CD4-positive, alpha-beta T cell treated with Interleukin-10 for 1 hour (primary cell): ENCODE data around the gene TP53INP2.

ENCODE experiments used
- DNase-seq: peaks from one replicate; pipeline ENCODE4 v3.0.0-alpha.2; 2020

The TP53INP2 gene

GRCh38 chr20:34732523-34732922 lies 28.4 kb downstream of the TP53INP2 start:
- no peak for DNase-seq

GRCh38 chr20:34736106-34736735 lies 32.1 kb downstream of the TP53INP2 start:
- no peak for DNase-seq

DNA sequence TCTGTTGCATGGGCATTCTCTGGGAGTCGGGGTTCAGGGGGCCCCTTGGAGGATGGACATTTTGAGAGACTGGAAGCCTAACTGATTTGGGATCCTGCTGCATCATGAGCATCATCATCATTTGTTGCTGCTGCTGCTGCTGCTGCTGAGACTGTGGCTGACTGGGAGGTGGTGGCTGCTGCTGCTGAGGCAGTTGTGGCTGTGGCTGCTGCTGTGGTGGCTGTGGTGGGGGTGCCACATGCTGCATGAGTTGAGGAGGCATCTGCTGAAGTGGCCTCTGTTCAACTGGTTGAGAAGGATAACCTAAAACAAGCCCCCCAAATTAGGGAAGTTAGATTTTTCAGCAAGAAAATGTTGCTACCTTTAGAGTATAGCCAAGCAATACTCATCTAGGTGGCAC lies 38.9 kb downstream of the TP53INP2 start:
- no peak for DNase-seq

DNA sequence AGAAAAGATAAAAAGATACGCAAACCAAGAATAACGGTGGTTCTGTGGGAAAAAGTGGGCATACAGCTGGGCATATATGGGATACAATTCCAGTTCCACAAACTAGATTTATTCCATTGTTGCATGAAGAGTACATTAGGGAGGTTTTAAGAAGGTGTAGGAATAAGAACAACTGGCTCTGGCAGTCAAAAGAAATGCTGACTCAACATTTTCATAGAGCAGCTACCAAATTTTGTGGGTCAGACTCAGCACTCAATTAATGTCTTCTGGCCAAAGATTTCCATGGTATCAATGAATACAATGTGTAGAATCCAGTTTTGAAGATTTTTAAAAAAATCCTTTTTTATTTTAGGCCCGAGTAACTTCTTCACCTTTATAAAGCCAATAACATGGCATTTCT lies 40.2 kb downstream of the TP53INP2 start:
- no peak for DNase-seq

DNA sequence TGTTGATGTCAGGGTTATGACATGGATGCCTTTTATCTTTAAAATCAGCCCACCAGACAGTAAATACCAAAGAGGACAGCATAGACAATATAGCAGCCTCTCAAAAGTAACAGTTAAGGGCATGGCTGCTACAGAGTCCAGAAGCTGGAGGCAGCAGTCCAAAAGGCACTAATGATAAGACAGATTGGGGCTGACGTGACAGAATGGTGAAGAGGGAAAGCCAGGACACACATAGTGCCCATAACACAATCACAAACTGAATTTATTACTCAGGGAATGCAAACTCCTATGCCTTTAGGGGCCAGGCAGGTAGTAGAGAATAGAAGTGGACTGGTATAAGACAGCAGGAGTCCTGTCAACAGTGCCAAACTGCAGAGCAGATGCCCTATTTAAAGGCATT lies 40.7 kb downstream of the TP53INP2 start:
- DNase-seq: no peak

GRCh38 chr20:34746674-34747073 lies 42.5 kb downstream of the TP53INP2 start:
- DNase-seq: no peak

- no peak for DNase-seq
Observed at GRCh38 chr20:34747479-34747878, 43.3 kb downstream of the TP53INP2 start.

- DNase-seq: no peak
Observed at GRCh38 chr20:34748709-34749108, 44.6 kb downstream of the TP53INP2 start.

- DNase-seq: no peak
Observed at GRCh38 chr20:34750484-34750883, 46.3 kb downstream of the TP53INP2 start.

- DNase-seq: no peak
Observed at GRCh38 chr20:34751453-34751852, 47.3 kb downstream of the TP53INP2 start.

DNA sequence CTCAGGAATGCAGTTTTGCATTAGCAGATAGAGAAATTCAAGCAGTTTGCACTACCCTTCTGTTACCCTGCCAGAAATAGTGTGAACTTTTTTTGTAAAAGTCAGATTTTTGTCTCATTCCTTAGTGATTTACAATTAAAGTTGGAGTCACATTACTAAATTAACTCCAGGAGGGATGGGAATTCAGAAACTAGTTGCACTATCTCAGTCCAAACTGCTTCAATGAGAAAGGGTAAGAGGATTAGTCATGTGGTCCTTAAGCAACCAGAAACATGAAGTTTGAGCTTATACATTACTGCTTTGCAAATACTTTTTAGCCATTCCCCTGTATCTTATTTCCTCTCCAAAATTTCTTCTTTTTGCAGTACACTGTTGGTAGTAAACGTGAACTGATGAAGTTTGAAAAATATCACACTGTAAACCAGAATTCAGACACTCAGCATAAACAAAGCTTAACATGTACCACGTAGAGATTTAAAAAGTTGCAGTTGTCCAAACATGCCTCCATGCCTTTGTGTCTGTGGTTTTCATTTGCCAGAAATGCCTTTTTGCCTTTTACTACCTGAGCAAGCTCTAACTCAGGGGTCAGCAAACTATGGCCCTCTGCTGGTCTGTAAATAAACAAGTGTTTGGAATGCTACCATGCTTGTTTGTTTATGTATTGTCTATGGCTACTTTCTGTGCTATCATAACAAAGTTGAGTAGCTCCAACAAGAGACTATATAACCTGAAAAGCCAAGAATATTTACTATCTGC lies 49.7 kb downstream of the TP53INP2 start:
- no peak for DNase-seq

GRCh38 chr20:34754611-34755010 lies 50.5 kb downstream of the TP53INP2 start:
- DNase-seq: no peak

DNA sequence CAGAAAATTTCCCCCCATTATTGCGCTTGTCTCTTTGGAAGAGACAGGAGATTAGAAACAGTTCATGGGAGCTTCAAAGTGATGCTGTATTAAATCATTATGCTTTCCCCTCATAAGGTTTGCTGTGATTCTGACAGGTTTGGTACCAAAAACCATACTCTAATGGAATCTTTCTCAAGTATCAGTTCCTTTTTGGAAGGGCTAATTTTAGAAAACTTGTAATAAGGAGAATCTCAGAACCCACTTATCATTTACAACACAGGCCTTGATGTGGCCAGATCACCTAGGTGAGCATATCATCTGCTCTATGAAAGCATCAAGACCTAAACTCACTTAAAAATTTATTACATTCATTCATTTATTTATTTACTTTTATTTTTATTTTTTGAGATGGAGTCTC lies 51.2 kb downstream of the TP53INP2 start:
- no peak for DNase-seq

- DNase-seq: no peak
Observed at GRCh38 chr20:34762031-34762555, 57.9 kb downstream of the TP53INP2 start.
